COLO668 (cell line): ENCODE measurements around the gene GAL3ST2.
"Not testable (repeated sequence)": the region's sequence is repeated elsewhere in the genome, so short reads cannot be mapped to it uniquely, and the experiment has no call there.

Experiments used
- DNase-seq: peaks from one replicate; lab custom pipeline; 2025; ENCODE audit not compliant: unreplicated experiment; lab: John Stamatoyannopoulos, UW

GAL3ST2 gene

DNA sequence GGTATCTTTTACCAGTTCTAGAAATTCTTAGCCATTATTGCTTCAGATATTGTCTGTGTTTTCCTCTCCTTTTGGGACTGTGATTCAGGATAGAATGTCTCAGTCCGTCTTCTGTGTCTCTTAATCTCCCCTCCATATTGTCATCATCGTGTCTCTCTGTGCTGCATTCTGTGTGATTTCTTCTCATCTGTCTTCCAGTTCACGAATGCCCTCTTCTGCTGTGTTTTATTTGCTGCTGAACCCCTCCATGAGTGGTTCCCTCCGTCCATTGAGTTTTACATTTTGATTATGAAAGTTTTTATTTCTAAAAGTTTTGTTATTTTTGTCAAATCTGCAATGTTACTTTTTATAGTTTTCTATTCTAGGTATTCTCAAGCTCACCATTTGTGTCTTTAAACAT is 30.5 kb upstream of the GAL3ST2 start:
- DNase-seq, result no peak

DNA sequence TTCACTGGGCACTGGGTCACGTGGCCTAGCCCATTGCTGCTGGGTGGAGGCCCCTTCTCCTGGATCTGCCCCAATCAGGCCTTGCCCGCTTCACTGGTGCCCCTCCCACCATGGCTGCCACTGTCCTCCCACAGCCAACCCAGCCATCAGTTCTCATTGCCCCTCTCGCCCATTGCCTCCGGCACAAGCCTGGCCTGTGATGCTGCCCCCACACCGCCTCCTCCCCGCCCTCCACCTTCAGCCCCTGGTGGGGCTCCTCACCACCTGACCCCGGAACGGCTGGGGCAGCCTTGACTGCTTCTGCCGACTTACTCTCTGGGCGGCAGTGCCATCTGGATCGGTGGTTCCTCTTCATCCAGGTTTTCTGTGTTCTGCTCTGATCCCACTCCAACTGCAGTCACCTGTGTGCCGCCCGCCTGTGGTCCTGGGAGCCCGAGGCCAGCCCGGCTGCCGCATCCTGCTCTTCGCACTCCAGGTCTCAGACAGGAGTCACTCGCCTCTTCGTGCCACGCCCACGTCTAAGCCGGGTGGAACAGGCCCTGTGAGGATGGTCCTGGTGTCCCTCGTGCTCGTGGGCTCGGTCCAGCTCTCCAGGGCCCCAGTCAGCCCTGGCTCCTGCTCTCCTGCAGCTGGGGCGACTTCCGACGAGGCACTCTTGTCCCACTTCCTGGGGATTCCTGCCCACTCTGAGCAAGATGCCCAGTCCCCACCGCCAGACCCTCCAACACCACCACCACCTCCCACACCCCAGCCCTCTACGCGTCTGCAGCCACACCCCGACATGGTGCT is 28.0 kb upstream of the GAL3ST2 start:
- no peak for DNase-seq

DNA sequence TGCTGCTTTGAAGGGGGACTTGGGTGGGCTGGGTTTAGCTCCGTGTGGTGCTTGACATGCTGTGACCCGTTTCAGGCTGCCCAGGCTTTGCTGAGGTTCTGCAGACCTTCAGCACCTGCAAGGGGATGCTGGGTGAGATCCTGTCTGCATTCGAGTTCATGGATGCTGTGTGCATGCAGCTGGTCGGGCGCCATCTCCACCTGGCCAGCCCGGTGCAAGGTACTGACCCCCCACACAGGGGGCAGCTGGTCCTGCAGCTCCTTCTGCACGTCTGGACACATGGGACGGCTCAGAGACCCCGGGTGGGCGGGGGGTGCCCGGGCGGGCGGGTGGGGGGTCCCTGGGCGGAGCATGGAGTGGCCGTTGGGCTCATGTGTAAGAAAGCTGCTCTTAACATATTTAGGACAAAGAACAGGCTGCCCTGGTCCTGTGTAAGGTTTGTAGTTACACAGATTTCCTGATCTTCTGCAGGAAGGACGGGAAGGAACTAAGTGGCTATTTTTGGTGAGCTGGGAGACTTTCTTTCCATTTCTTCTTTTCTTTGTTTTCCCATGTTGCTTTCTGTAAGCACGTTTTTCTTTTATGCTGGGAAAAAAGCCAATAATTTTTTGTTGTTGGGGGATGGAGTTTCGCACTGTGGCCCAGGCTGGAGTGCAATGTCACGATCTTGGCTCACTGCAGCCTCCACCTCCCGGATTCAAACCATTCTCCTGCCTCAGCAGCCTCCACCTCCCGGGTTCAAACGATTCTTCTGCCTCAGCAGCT is 26.4 kb upstream of the GAL3ST2 start:
- DNase-seq, result no peak

DNA sequence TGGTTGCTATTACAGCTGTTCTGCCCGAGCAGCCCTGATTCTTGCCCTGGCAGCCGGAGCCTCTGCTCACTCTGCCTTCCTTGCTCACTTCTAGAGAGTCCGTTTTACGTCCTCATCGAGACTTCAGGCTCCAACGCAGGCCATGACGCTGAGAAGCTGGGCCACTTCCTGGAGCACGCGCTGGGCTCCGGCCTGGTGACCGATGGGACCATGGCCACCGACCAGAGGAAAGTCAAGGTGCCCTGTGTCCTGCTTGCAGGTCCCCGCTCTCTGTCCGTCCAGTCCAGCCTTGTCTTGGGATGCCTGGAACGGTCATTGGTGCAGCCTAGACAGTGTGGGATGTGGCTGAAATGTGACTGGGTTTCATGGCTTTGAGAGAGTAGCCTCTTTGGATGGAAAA is 25.5 kb upstream of the GAL3ST2 start:
- no peak for DNase-seq

DNA sequence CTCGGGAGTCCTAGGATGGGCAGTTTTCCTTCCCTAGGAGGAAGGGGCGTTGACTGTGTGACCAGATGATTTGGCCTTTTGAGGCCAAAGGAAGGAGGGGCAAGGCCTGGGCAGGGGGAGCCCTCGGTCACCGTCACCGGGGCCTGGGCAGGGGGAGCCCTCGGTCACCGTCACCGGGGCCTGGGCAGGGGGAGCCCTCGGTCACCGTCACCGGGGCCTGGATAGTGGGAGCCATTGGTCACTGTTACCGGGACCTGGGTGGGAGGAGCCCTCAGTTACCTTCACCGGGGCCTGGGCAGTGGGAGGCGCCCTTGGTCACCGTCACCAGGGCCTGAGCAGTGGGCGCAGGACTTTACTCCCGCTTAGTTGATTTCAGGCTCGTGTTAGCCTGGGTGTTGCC is 24.8 kb upstream of the GAL3ST2 start:
- no peak for DNase-seq

DNA sequence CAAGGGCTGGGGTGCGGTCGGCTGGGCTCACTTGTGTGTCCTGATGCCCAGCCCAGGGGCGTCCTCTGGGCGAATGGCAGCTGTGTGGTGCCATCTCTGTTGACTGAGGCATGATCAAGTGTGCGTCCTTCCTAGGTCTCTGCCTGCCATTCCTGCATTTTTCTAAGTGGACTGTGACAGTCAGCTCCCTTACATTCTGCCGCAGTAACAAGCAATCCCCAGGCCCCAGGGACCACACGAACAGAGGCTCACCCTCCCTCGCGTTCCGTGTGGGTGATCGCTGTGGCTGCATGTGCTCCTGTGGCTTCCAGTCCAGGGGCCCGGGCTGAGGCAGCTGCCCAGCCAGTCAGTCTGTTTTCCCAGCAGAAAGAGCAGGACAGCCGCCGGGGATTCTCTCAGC is 24.4 kb upstream of the GAL3ST2 start:
- no peak for DNase-seq

DNA sequence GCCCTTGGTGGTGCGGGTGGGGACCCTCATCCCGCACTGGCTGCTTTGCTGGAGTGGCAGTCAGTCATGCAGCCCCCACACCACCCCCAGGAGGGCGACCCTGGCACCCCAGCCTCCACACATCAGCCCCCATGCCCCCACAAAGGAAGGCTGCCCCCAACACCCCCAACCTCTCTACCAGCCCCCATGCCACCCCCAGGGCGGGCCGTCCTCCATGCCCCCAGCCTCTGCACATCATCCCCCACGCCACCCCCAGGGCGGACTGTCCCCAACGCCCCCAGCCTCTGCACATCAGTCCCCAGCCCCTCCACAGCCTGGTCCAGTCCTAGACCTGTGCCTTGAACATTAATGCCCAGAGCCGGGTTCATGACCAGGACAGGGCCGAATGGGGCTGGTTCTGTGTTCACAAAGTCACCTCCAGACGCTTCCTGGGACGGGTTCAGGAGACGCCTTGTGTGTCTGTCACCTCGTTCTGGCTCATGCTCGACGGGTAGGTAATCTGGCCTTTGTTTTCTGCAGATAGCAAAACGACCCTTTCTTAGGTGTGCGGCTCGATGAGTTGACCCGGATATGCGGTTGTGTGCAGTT is 23.8 kb upstream of the GAL3ST2 start:
- no peak for DNase-seq

DNA sequence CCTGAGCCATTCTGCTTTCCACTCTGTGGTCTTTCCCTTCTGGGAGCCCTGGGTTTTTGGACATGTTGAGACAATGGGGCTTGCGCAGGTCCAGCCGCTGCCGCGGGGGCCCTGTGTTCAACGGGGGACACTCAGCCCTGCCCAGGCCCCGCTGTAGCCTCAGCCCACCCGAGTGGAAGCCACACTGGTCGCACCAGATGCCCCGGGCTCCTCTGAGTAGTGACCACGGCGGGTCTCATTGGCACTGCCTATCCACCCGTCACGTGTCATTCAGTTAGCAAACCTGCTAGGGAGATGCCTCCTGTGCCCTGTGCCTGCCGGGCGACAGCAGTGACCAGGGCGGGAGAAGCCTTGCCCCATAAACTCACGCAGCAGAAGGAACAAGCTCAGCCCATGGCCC is 23.1 kb upstream of the GAL3ST2 start:
- DNase-seq, result no peak

DNA sequence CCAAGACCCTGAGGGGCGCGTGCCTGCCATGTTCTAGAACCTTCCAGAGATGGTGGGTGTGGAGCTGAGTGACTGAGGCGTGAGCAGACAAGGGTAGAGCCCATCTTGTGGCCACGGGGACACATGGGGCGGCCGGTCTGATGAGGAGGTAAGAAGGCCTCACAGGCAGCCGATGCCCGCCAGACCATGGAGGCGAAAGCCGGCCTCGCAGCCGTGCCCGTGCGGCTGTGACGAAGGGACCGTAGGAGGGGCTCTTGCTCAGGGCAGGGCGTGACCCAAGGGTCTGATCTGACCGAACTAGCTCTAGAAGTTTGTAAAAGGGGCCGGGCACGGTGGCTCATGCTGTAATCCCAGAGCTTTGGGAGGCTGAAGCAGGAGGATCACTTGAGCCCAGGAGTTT is 22.6 kb upstream of the GAL3ST2 start:
- no peak for DNase-seq

DNA sequence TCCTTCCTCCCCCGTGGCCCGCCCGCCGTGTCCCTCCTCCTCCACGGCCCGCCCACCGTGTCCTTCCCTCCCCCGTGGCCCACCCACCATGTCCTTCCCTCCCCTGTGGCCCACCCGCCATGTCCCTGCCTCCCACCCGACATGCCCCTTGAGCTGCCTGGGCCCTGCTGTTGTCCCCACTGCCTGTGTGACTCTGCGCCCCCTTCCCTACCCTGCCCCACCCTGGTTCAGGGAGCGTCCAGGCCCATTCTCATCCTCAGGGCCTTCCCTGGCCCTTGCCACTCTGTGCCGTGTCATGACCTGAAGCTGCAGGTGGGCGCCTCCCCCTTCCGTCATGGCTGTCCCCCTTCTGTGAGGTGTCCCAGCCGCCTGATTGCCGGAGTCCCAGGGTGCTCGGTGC is 21.5 kb upstream of the GAL3ST2 start:
- no peak for DNase-seq

DNA sequence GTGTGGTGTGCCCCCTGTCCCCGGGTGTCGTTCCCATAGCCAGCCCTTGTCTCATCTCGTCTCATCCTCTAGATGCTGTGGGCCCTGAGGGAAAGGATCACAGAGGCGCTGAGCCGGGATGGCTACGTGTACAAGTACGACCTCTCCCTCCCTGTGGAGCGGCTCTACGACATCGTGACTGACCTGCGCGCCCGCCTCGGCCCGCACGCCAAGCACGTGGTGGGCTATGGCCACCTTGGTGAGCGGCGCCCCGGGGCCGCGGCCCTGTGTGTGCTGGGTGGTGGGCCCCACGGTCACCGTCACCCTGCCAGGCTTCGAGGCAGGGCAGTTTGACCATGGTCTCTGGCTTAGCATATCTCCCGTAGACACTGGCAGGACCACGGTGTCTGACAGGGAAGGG is 20.8 kb upstream of the GAL3ST2 start:
- DNase-seq, result no peak

DNA sequence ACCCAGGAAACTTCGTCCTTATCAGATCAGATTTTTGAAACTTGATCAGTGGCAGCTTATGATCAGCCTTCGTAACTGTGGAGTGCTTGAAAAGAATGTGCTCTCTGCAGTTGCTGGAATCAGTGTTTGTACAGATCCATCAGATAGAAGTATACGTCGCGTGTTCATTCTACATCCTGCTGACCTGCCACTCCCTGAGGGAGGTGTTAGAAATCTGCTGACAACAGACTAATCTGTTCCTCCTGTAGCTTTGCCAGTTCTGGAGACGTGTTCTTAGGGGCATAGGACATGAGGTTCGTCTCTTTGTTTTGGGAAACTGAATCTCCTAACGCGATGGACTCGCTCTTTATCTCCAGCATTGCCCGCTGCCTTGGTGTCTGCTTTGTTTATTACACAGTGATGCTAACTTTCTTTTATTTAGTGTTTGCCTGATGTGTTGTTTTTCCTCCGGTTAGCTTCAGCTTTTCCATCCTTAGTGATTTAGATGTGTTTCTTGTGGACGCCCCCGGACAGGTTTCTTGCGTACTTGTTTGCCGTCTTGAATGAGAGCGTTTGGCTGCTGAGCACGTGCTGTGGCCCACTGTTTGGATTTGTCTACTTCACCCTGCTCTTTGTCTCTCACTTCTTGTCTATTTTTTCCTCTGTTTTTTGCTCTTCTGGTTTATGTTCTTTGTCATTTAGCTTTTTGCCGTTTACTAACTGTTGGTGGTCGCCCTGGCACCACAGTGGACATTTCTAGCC is 17.4 kb upstream of the GAL3ST2 start:
- no peak for DNase-seq

DNA sequence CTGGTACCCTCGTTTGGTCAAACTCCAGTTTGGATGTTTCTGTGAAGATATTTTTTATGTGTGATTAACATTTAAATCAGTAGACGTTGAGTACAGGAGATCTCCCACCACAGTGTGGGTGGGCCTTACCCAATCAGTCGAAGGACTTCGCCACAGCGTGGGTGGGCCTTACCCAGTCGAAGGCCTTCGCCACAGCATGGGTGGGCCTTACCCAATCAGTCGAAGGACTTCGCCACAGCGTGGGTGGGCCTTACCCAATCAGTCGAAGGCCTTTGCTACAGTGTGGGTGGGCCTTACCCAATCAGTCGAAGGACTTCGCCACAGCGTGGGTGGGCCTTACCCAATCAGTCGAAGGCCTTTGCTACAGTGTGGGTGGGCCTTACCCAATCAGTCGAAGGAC is 16.7 kb upstream of the GAL3ST2 start:
- not testable (repeated sequence) for DNase-seq

DNA sequence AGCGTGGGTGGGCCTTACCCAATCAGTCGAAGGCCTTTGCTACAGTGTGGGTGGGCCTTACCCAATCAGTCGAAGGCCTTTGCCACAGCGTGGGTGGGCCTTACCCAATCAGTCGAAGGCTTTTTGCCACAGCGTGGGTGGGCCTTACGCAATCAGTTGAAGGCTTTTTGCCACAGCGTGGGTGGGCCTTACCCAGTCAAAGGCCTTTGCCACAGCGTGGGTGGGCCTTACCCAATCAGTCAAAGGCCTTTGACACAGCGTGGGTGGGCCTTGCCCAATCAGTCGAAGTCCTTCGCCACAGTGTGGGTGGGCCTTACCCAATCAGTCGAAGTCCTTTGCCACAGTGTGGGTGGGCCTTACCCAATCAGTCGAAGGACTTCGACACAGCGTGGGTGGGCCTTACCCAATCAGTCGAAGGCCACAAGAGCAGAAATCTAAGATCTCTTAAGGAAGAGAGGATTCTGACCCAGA is 16.3 kb upstream of the GAL3ST2 start:
- no peak for DNase-seq

DNA sequence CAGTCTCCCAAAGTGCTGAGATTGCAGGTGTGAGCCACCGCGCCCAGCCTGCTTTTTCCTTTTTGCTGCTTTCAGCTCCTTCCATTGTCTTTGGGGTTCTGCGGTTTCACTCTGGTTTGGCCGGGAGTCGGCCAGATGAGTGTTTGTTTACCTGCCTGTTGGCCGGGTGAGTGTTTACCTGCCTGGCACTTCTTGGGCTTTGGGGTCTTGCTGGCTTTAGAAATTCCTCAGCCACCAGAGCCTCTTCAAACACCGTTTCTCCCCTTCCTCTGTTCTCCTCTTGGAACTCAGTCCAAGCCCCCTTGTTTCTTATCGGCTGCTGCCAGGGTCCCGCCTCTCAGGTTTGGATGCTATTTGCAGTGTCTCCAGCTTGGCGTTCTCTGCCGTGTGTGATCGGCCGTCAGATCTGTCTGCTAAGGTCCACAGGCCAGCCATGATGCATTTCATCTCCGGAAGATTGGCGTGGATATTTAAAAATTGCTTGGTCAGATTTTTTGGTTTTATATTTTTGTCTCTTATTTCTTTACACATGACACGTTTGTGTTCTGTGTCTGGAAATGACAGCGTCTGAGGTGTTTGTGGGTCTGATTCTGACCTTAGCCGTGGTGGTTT is 14.2 kb upstream of the GAL3ST2 start:
- peak; percentile 36 for DNase-seq

DNA sequence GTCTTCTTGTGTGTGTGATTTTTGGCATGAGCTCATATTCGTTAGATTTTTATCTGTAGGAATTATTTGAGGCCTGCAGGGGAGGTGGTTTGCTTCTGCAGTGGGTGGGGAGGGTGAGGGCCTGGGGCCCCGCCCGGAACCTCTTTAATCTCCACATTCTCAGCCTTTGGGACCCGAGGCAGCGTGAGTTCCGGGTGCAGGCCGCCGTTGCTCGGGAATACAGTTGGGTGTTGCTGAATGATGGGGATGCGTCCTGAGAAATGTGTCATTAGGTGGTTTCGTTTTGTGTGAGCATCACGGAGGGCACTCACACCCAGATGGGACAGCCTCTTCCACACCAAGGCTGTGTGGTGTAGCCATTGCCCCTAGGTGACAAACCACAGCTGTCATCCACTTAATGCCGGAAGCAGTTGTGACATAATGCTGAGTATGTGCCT is 13.7 kb upstream of the GAL3ST2 start:
- DNase-seq, result no peak

DNA sequence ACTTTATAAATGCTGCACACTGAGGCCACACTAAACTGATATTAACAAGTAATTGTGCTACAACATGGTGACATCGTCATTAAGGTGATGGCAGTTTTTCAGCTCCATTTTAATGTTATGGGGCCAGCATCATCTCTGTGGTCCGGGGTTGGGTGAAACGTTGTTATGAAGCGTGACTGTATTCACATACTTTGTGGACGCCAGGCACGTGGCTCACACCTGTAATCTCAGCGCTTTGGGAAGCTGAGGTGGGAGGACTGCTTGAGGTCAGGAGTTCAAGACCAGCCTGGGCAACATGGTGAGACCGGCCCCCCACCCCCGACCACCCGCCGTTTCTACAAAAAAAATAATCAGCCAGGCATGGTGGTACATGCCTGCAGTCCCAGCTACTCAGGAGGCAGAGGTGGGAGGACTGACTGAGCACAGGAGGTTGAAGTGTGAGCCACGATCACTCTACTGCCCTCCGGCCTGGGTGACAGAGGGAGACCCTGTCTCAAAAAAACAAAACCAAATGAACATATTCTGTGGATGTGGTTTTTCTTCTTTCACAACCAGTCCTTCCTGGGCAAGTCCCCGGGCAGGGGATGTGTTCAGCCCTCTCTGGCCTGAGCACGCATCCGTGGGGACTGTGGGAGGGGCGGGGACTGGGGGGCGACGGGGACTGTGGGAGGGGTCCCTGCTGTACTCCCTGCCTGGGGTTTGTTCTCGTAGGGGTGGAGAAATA is 12.9 kb upstream of the GAL3ST2 start:
- no peak for DNase-seq

DNA sequence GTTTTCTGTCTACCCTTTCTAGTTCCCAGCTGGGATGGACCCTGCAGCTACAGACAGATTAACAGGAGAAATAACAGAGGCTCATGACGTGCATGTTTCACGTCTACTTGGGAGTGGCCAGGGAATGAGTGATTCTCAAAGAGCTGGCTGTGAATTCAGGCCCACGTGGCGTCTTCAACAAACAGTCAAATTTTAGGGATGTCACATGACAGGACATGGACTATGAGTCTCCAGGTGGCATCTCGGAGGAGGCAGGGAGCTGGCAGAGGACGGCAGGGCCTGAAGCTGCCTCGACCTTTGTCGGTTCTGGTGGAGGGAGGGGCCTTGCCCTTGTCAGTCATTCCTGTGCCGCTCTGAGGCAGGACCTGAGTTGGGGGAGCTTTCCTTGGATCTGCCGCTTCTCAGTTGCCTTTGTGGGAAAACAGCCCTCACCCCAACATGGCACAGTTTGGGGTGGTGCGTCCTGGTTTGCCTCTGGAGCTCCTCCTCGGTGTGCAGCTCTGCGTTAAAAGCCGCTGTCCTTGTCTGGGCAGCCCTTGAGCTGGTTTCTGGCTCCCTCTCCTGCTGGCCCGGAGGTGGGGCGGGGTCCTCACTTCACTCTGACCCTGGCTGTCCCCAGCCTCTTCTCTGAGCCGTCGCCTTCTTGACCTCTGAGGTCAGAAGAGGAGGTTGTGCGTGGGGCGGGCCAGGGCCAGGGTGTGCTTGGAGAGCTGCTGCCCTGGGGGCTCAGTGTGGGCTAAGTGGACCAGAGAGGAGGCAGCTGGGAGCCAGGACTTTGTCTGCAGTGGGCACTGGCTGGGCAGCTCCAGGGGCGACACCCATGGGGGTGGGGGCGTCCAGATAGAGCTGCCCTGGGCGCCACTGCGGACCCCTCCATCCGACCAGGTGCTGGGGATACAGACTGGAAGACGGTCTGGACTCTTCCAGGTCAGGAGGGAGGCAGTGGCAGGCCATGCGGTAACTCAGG is 12.1 kb upstream of the GAL3ST2 start:
- DNase-seq, result no peak
